ENCODE measurements around the gene GABBR2.

- TF ChIP-seq CTCF (IDR thresholded peaks at IDR 0.05) (no peak), POLR2A (IDR thresholded peaks at IDR 0.05; ENCODE audit: low read depth) (no peak)
These were observed 427.5 kb downstream of the GABBR2 start for GRCh38 chr9:98281281-98281680.
